KMS-11 (cell line): ENCODE measurements around the gene SLC25A25.

Experiments
- H2AFZ ChIP-seq: fragments of 200-600 bp; sonication (generic); 2 replicates; pipeline ENCODE4 v1.6.1; 2016; ENCODE audit warnings: antibody characterized with exemption, mixed run types, low read depth
- H3K27ac ChIP-seq: fragments of 200-600 bp; sonication (generic); 2 replicates; pipeline ENCODE4 v1.6.1; 2016; ENCODE audit warnings: mild to moderate bottlenecking, mixed run types
- H3K27me3 ChIP-seq: fragments of 200-600 bp; sonication (generic); 2 replicates; pipeline ENCODE4 v1.6.1; 2017; ENCODE audit warnings: mild to moderate bottlenecking, low read depth, mixed run types, moderate library complexity; ENCODE audit not compliant: insufficient read depth
- H3K36me3 ChIP-seq: fragments of 200-600 bp; sonication (generic); 2 replicates; pipeline ENCODE4 v1.6.1; 2017; ENCODE audit warnings: mild to moderate bottlenecking, mixed run types; ENCODE audit not compliant: insufficient read depth
- H3K4me1 ChIP-seq: fragments of 200-600 bp; sonication (generic); 2 replicates; pipeline ENCODE4 v1.6.1; 2016; ENCODE audit warnings: mild to moderate bottlenecking, low read depth, mixed run types; ENCODE audit not compliant: poor library complexity, severe bottlenecking
- H3K4me2 ChIP-seq: fragments of 200-600 bp; sonication (generic); 2 replicates; pipeline ENCODE4 v1.7.0; 2016; ENCODE audit warnings: mild to moderate bottlenecking, mixed run types
- H3K4me3 ChIP-seq: fragments of 200-600 bp; sonication (generic); IDR thresholded peaks from 2 replicates; pipeline ENCODE4 v1.6.1; 2017; ENCODE audit warnings: low read depth, low read length, mixed read lengths; ENCODE audit not compliant: insufficient read depth
- H3K79me2 ChIP-seq: fragments of 200-600 bp; sonication (generic); 2 replicates; pipeline ENCODE4 v1.6.1; 2016; ENCODE audit warnings: low read depth, mixed run types; ENCODE audit not compliant: insufficient read depth
- H3K9ac ChIP-seq: fragments of 200-600 bp; sonication (generic); 2 replicates; pipeline ENCODE4 v1.6.1; 2016; ENCODE audit warnings: mild to moderate bottlenecking, mixed run types
- H4K20me1 ChIP-seq: fragments of 200-600 bp; sonication (generic); 2 replicates; pipeline ENCODE4 v1.6.1; 2016; ENCODE audit warnings: mild to moderate bottlenecking, mixed run types; ENCODE audit not compliant: insufficient read depth
- CTCF ChIP-seq: fragments of 200-600 bp; sonication (generic); conservative IDR thresholded peaks from 2 replicates; pipeline ENCODE4 v1.6.1; 2017; ENCODE audit warnings: low read depth, mild to moderate bottlenecking, antibody characterized with exemption, low read length, moderate library complexity, mixed read lengths

The SLC25A25 gene

GRCh38 chr9:128120061-128120740 is 52.2 kb downstream of the SLC25A25 start:
- Histone ChIP-seq H2AFZ (no peak overlapping the region), H3K36me3 (no peaks in the 10 kb centered on the region), H3K4me3 (no peak overlapping the region), H3K79me2 (peaks cover 8% of the 10 kb centered on the region), H4K20me1 (no peaks in the 10 kb centered on the region), H3K9ac (no peak overlapping the region), H3K27me3 (no peaks in the 10 kb centered on the region), H3K4me1 (peaks cover 23% of the 10 kb centered on the region), H3K27ac (no peak overlapping the region), H3K4me2 (no peak overlapping the region)
- TF ChIP-seq CTCF = no peak

- H3K79me2 ChIP-seq = peaks cover 15% of the 10 kb centered on the region
- H3K36me3 ChIP-seq = no peaks in the 10 kb centered on the region
- peaks cover 20% of the 10 kb centered on the region for H3K4me1 ChIP-seq
- no peaks in the 10 kb centered on the region for H4K20me1 ChIP-seq
- H3K9ac ChIP-seq = no peak overlapping the region
- H3K4me3 ChIP-seq = no peak overlapping the region
- no peaks in the 10 kb centered on the region for H3K27me3 ChIP-seq
- H3K4me2 ChIP-seq = no peak overlapping the region
- H2AFZ ChIP-seq = no peak overlapping the region
- no peak for TF ChIP-seq CTCF
- no peak overlapping the region for H3K27ac ChIP-seq
Observed at GRCh38 chr9:128120741-128121465, 52.9 kb downstream of the SLC25A25 start.

DNA sequence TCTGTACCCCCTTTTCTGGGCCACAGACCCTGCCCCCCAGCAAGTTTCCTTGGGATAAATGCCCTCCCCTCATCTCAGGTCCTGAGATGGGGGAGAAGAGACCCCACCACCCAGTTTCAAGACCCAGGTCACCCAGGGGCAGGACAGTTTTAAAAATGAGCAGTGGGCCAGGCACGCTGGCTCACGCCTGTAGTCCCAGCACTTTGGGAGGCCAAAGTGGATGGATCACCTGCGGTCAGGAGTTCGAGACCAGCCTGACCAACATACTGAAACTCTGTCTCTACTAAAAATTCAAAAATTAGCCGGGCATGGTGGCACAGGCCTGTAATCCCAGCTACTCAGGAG is 53.4 kb downstream of the SLC25A25 start:
- Histone ChIP-seq H3K4me2 (no peak overlapping the region), H4K20me1 (no peaks in the 10 kb centered on the region), H3K4me3 (no peak overlapping the region), H3K4me1 (peaks cover 20% of the 10 kb centered on the region), H3K27ac (no peak overlapping the region), H2AFZ (no peak overlapping the region), H3K27me3 (no peaks in the 10 kb centered on the region), H3K36me3 (no peaks in the 10 kb centered on the region), H3K79me2 (peaks cover 21% of the 10 kb centered on the region), H3K9ac (no peak overlapping the region)
- TF ChIP-seq CTCF = no peak

GRCh38 chr9:128121924-128122808 is 54.1 kb downstream of the SLC25A25 start:
- no peak for TF ChIP-seq CTCF
- Histone ChIP-seq H4K20me1 (no peaks in the 10 kb centered on the region), H3K4me2 (no peak overlapping the region), H2AFZ (no peak overlapping the region), H3K27ac (no peak overlapping the region), H3K4me1 (peaks cover 15% of the 10 kb centered on the region), H3K4me3 (no peak overlapping the region), H3K27me3 (no peaks in the 10 kb centered on the region), H3K36me3 (no peaks in the 10 kb centered on the region), H3K9ac (no peak overlapping the region), H3K79me2 (peaks cover 28% of the 10 kb centered on the region)
